GM18861 (cell line): ENCODE results near the gene GDF10.

Source experiments
- ATAC-seq: cut with Tn5 transposase; IDR thresholded peaks from one replicate; pipeline ENCODE4 v1.9.1; 2021; ENCODE audit not compliant: unreplicated experiment

Gene GDF10

GRCh38 chr10:47268696-47269095 lies 31.3 kb upstream of the GDF10 start:
- no peak for ATAC-seq

DNA sequence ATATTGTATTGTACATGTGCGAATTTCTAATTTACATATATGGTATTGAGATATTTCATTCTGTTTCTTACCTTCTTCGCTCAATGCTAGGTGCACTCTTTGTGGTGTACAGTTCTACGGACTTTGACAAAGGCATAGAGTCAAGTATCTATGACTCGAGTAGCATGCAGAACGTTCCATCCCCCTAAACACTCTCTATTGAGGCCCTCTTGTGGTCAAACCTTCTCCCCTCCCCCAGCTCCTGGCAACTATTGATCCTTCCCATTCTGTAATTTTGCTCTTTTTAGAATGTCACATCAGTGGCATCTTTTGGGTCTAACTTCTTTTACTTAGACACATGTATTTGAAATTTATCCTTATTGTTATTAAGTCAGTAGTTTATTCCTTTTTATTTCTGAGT lies 30.7 kb upstream of the GDF10 start:
- no peak for ATAC-seq

GRCh38 chr10:47276071-47276470 lies 23.9 kb upstream of the GDF10 start:
- ATAC-seq = no peak

DNA sequence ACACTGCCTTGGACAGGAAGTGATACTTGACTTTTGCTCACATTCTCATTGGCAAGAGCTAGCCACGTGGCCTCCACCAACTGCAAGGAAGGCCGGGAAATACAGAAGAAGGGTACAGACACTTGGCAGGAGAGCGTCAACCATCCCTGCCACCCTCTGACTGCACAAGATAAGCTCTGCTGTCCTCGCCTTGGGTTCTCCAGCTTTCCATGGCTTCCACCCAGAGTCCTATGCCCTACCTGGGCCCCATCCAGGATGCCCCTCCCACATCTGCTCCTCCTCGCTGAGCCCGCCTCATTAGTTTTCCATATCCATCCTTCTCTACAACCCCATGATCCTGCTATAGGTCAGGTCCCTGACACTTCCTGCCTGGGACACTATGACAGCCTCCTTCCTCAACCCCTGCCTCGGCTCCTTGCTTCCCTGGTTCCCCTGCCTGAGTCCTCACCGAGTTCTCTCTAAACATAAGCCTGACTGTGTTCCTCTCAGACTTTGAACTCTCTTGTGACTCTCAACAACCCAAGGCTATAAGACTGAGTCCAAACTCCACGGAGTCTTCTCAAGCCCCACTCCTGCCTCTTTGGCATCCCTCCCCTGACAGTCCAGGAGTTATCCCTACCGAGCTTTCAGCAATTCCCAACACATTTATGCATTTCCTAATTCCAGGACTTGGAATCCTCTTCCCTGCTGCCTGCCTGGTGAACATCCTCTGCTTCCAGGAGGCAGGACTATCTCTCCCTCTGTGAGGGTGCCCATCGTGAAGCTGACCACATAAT lies 23.2 kb upstream of the GDF10 start:
- ATAC-seq = no peak

DNA sequence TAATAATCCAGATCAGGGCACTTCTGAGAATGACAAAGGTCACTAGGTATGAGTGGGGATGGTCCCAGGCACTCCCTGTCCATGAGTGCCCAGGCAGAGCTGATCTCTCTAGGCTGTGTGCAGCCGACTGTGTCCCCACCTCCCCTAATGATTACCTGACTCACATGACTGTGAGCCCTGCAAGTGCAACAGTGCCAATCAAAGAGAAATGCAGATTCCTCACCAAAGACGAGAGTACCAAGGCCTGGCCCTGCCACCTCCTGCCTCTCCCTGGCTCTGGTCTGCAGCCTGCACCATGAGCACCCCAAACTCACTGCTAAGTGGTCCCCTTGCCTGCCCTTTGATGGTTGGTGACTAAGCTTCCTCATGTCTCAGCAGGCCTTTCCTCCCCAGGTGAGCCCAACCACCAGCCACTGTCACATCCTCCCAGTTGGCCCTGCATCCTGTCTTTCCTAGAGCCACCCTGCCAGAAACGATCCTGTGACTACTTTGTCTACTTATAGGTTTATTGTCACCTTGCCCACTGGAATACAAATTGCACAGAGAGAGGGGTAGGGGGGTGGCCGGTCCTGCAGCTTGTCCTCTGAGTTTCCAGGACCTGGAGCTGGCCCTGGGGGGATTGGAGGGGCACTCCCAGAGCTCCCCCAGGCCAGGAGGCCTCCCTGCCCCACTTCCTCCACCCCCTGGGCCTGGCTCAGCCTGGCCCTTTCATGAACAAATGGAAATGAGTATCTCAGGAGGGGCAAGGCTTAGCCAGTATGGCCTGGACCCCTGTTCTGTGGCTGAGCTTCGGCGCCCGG lies 22.4 kb upstream of the GDF10 start:
- ATAC-seq = no peak

DNA sequence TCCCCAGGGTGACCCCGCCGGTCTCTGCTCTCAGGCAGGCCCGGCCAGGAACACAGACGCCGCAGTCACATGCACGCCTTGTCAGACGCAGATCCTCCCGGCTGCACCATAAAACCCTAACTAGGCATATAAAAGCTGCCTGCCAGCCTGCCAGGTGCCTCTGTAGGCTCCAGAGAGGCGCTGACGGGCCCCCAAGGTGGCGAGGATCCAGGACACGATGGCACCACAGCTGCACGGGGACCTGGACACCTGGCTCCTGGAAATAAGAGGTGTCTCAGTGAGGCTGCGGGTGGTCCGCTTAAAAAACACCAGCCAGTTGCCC lies 21.9 kb upstream of the GDF10 start:
- no peak for ATAC-seq

DNA sequence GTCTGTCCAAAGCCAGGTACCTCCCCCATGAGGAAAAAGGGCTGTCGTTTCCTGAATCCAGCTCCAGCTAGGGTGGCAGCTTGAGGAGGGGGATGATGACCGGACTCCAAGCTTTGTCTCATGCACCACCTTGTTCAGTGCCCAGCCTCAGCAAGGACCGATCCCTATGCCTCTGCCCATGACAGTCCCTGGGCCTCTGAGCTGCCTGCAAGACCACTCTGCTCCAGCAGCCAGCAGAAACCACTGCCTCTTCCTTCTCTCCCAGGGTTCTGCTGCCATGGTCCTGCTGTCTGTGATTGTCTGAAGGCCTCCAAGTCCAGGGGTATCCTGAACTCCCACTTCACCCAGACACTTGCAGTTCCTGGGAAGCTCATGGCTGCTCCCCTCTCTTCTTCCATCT lies 21.3 kb upstream of the GDF10 start:
- ATAC-seq = no peak

- ATAC-seq = no peak
Observed at GRCh38 chr10:47279276-47279675, 20.7 kb upstream of the GDF10 start.

DNA sequence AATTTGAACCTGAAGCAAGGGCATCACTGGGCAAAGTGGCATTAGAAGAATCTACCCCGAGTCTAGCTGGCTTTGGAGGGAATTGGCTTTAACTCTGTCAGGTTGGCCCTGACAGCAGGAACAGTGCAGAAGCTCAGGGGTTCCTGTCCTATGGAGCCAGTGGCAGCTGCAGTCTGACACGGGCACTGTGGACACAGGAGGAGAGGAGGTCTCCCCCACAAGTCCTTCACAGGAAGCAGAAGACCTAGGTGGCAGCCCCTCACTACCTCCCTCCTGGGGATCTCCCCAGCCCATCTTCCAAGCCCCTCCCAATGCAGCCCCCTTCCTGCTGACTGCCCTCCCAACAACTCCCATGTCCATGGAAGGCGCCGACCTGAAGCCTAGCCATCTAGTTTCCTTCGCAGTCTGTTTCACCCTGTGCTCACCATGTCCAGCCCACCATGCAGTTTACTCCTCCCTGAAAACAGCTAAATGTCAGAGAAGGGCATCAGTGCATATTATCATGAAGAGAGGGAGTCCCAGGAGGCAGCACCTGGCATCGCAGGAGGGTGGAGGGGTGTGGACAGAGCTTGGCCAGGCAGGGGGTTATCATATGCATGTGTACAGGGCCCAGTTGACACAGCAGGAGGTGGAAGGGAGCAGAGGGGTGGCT lies 17.9 kb upstream of the GDF10 start:
- no peak for ATAC-seq

DNA sequence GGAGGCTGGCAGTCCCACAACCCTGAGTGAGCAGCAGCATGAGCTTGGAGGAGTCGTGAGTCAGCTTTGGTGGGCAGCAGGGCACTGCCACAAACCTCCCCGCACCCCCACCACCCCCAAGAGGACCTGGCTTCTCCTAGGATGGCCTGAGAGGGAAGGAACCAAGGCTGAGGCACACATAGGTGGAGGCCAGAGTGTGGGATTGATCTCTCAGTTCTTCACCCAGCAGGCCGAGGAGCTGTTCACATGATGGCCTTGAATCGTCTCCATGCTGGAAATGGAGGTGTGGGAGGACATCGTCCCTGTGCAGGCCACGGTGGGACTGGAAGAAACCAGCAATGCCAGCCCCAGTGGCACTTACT lies 17.4 kb upstream of the GDF10 start:
- ATAC-seq = no peak

GRCh38 chr10:47283101-47283630 lies 16.8 kb upstream of the GDF10 start:
- ATAC-seq = no peak

GRCh38 chr10:47283848-47284247 lies 16.1 kb upstream of the GDF10 start:
- no peak for ATAC-seq

- no peak for ATAC-seq
Observed at GRCh38 chr10:47285381-47286115, 14.4 kb upstream of the GDF10 start.

- no peak for ATAC-seq
Observed at GRCh38 chr10:47286116-47286505, 13.9 kb upstream of the GDF10 start.

GRCh38 chr10:47286591-47287315 lies 13.2 kb upstream of the GDF10 start:
- no peak for ATAC-seq

DNA sequence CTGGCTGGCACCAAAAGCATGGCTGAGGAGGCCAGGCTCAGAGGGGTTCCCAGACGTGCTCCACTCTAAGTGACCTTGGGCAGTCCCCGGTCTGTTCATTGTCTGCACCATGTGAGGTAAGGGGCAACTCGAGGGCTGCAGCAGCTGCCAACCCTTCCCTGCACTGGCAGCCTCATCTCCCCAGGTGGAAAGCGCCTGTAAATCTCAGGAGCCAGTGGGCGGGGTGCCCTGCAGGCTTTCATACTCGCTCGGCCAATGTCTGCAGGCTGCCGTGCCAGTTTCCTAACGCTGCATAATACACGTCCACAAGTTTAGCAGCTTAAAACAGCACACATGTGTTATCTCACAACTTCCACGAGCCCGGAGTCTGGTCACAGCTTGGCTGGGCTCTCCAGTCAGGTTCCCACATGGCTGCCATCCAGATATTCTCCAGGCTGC lies 12.6 kb upstream of the GDF10 start:
- ATAC-seq = no peak

DNA sequence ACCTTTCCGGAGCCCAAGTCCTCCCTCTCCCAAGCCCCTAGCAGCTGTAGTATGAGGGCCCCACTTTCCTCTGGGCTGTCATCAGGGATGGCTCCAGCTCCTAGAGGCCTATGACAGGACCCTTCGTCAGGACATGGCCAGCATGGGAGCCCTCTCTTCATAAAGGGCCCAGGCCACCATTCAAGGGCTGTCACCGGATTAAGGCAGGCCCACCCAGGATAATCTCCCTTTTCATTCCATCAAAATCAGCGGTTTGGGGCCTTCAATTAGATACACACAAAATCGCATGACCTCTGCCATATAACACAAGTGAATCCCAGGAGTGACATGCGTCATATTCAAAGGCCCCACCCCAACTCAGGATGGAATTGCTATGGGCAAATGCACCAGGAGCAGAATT lies 12.2 kb upstream of the GDF10 start:
- ATAC-seq = no peak

DNA sequence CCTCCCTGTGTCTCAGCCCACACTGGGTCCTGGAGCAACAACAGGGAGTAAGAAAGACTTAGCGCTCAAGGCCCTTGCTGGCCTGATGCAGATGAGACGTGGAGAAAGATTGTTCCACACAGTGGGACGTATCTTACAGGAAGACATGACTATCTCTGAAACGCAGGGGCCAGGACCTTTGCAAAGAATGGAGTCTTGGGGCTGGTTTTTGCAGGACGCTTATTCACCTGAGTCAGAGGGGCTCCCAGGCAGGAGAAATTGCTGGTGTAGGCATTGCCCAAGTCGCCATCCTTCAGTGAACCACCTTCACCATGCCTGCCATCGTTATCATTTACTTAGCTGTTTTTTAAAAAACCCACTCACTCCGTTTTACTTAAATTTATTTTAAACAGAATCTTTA lies 11.8 kb upstream of the GDF10 start:
- no peak for ATAC-seq

GRCh38 chr10:47288916-47289495 lies 11.0 kb upstream of the GDF10 start:
- ATAC-seq = no peak

- ATAC-seq = no peak
Observed at GRCh38 chr10:47289921-47290320, 10.1 kb upstream of the GDF10 start.
